ENCODE results near the gene ZNF316.
A peak's percentile ranks its signal among the peaks of the same experiment; 100 is the strongest.
"Not testable (repeated sequence)": the region's sequence is repeated elsewhere in the genome, so short reads cannot be mapped to it uniquely, and the experiment has no call there.

ZNF316 gene

DNA sequence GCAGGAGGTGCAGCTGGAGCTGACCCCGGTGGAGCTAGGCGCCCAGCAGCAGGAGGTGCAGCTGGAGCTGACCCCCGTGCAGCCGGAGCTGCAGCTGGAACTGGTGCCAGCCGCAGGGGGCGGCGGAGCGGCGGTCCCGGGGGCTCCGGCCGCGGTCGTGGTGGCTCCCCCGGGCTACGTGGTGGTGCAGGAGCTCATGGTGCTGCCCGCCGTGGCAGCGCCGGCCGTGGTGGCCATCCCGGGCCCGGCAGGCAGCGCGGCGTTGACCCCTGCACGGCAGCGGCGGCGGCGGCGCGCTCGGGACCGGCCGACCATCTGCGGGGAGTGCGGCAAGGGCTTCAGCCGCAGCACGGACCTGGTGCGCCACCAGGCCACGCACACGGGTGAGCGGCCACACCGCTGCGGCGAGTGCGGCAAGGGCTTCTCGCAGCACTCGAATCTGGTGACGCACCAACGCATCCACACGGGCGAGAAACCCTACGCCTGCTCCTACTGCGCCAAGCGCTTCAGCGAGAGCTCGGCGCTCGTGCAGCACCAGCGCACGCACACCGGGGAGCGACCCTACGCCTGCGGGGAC is 14.9 kb upstream of the ZNF316 start:
- no peak for DNase-seq

DNA sequence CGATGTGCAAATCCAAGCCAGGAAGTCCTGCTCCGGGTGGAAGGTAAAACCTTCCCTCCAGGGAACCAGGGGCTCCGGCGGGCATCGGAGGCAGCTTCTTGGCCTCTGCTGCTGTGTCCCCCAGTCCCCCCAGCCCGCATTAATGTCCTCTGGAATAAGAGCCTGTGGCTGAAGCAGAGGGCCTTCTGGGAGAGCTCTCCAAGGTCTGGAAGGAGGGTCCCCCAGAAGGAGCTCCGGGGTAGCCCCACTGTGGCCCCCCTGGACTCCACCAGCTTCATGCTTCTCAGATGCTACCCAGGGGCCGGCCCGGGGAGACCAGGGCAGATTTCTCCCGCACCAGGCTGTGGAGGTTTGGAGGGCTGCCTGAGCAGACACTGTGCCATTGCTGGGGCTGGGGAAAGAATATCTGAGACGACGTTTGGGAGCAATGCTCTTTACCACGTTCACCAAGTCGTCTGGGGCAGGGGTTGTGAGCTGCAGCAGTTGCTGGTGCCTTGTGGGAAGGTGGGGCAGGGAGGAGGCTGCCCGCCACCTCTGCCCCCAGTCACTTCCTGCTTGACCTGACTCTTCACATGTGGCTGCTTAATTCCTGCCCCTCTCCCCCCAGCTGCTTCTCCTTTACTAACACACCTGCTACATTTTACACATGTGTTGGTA is 13.4 kb upstream of the ZNF316 start:
- no peak for DNase-seq

- no peak for DNase-seq
These were observed 12.9 kb upstream of the ZNF316 start for GRCh38 chr7:6624246-6624611.

DNA sequence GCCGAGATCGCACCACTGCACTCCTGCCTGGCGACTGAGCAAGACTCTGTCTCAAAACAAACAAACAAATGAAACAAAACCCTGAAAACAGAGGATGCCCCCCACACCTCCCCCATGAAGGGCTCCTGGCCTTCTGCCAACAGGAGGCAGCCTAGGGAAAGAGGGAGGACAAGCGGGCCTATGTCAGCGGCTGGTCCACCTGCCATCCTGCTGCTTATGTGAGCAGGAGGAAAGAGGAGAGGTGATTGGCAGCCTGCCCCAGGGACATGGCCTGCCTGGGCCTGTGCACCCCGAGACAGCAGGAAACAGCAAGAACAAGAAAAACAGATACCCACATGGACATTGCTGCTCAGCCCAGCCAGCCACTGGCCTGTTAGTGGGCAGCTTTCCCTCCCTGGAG is 9.1 kb upstream of the ZNF316 start:
- no peak for DNase-seq

- DNase-seq = no peak
These were observed 6.9 kb upstream of the ZNF316 start for GRCh38 chr7:6630007-6630849.

GRCh38 chr7:6631605-6632004 is 5.5 kb upstream of the ZNF316 start:
- no peak for DNase-seq

GRCh38 chr7:6634021-6634420 is 3.1 kb upstream of the ZNF316 start:
- no peak for DNase-seq

- DNase-seq = not testable (repeated sequence)
These were observed 2.1 kb upstream of the ZNF316 start for GRCh38 chr7:6634971-6635370.

DNA sequence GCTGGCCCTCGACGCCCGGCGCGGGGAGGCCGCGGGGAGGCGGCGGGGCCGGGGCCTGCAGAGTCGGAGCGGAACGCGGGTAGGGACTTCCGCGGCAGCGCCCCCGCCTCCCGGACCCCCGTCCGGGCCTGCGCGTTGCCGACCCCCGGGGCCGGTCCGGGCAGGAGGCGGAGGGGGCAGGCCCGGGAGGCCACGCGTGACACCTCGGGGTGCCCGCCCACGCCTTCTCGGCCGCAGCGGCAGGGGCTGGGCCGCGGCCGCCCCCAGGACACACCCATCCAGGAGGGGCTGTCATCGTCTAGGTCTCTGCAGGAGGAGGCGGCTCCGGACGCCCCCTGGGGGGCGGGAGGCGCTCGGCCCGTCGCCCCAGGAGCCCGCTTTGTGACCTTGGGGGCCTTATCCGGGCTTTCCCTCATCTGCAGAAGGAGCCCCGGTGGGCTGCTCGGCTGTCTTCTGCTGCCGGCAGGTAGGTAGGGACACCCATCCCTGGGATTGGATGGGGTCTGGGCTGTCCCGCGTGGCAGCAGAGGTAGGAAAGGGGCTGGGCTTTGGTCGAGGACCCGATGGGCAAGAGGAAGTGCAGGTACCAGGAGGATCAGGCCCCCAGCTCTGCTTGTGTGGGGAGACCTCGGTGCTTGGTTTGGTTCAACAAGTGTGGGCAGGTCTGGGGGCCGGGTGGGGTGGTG is 569 bp downstream of the ZNF316 start:
- DNase-seq = peak; percentile 65

DNA sequence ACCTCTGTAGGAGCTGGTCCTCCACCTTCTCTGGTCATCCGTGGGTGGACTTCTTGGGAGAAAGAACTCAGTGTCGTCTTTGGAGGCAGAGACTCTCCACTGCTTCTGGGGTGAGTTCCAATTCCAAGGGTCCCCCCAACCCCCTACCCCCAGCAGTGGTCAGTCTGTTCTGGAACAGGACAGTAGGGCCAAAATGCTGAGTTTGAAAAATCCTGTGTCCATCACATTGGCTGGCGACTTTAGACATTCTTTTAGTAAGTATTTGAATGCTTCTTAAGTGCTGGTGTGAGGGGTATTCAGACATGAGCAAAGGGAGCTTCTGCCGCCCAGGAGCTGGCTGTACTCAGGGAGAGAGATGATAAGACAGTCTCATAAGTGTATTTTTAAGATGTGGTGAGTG is 1.9 kb downstream of the ZNF316 start:
- no peak for DNase-seq

- DNase-seq = no peak
These were observed 2.5 kb downstream of the ZNF316 start for GRCh38 chr7:6639627-6640026.

GRCh38 chr7:6640246-6640721 is 3.2 kb downstream of the ZNF316 start:
- DNase-seq = peak; percentile 28

DNA sequence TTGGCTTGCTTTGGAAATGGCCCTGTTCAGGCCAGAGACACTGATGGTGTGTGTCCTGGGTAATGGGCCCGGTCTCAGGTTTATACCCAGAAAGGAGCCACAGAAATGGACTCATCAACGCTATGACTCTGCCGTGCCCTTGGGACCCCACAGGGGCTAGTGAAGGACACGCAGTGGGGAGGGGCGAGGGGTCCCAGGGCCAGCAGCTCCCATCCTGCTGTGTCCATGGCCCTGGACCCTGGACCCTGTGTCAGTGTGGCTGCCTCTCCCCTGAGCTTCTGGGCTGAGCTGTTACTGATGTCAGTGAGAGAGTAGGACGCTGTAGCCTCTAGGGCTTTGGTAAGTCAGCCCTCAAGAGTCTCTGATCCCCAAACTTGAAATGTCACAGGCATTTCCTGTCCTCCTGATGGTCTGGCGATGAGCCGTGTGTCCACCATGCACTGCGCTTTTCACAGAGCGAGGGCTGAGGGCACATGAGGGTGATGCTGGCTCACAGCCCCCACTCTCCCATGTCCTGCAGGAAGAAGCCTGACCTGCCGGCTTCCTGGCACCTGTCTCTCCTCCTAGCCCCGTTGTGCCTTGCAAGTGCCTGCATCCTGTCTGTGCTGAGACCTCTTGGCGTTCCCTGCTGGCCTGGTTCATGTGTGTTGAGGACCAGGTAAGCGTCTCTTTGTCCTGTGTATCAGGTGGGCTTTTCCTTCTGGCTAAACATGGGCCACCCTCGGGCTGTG is 4.4 kb downstream of the ZNF316 start:
- DNase-seq = no peak

DNA sequence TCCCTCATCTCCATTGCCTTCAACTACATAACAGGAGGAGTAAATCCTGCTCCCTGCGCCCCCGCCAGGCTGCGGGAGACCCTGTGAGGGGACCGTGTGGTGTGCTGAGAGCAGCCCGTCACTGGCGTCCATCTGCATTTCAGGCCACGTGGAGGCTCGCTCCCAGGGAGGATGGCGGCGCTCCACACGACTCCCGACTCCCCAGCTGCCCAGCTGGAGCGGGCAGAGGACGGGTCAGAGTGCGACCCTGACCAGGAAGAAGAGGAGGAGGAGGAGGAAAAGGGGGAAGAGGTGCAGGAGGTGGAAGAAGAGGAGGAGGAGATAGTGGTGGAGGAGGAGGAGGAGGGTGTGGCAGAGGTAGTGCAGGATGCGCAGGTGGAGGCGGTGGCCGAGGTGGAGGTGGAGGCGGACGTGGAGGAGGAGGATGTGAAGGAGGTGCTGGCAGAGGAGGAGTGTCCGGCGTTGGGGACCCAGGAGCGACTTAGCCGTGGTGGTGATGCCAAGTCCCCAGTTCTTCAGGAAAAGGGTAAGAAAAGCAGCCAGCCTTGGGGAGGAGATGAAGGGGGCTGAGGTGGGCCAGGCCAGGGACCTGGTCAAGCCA is 5.2 kb downstream of the ZNF316 start:
- DNase-seq = no peak

GRCh38 chr7:6642861-6643640 is 5.9 kb downstream of the ZNF316 start:
- no peak for DNase-seq

- no peak for DNase-seq
These were observed 7.0 kb downstream of the ZNF316 start for GRCh38 chr7:6643915-6644625.

DNA sequence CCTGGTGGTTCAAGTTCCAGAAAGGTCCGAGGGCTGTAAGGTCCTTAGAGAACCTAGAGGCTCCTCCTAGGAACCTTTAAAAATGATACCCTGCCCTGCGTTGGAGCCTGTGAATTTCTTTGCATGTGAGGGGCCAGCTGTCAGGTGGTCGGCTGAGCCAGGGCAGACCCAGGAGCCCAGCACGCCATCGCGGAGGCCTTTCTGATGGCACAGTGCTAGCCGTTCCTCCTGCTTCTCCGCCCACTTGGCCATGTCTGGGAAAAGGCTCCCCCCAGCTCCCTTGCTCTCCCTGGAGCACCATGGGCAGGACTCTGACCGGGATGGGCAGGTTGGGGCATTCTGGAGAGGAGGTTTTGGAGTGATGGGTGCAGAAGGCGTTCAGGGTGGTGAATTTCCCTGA is 7.6 kb downstream of the ZNF316 start:
- no peak for DNase-seq

DNA sequence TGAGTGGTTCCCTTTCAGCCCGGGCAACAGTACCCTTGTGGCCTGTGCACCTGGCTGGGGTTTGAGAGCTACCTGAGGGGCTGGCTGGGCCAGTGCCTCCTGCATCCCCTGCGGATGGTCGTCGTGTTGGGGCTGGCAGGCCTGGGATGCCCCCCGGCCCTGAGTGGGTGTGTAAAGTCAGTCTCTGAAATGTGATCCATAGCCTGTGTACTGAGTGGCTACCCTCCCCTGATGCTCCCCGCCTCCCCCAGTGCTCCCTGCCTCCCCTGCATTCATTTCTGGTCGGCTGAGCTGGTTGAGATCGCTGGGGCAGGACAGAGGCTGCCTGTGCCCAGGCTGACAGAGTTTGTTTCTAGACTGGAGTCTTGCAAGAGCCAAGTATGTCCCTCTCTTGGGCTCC is 9.3 kb downstream of the ZNF316 start:
- DNase-seq = no peak

- no peak for DNase-seq
These were observed 10.0 kb downstream of the ZNF316 start for GRCh38 chr7:6647080-6647479.

- no peak for DNase-seq
These were observed 10.4 kb downstream of the ZNF316 start for GRCh38 chr7:6647541-6647940.

Measured in activated CD8-positive, alpha-beta memory T cell treated with anti-CD3 and anti-CD28 coated beads, Interleukin-2, amount 50 U/mL, for 4 hours (primary cell).